HG03066 (cell line): ENCODE measurements around the gene TFR2.

Source experiments
- ATAC-seq: cut with Tn5 transposase; IDR thresholded peaks from one replicate; pipeline ENCODE4 v1.9.1; 2021; ENCODE audit warnings: low read depth; ENCODE audit not compliant: unreplicated experiment

The TFR2 gene

GRCh38 chr7:100655908-100656674 lies 14.7 kb upstream of the TFR2 start, which contains the start of gene ACTL6B:
Gene ACTL6B (minus strand): TSS chr7:100656448. CDS start chr7:100656354, 94 bp downstream.
- ATAC-seq: no peak

DNA sequence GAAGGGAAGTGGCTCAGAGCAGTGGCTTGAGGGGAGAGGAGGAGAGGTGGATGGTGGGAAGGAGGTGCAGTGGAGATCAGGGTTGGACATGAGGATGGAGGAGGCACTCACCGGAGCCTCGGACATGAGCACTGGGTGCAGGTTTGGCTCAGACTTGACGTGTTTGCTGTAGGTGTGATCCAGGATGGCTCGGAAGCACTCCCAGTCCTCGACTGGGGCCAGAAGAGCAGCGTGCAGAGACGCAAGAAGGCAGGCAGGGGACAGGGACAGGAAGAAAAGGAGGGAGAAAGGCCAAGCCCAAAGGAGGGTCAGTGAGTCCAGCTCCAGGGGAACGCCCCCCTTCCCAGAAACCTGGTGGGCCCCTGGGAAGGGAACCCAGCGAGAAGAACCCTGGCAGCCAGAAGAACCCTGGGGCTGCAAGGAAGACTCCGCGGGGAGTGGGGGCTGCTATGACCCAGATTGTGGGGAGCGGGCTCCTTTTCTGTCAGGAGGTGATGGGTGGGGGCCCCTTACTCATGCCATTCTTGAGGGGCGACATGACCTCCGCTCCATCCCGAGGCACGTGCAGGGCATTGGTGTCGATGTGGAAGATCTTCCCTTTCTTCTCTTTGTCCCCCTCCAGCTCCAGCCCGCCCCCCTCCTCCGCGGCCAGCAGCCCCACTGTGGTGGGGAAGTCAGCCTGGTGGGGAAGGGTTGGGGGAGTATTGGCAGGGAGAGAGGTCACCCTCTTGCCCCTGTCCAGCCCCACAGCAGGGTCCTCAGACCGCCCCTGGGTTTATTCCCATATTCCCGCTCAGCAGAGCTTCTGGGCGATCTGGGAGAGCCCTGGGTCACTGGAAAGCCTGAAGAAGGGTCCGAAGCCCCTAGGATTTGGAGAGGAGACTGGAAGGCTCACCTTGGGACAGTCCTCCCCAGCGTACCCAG lies 13.8 kb upstream of the TFR2 start:
- ATAC-seq: no peak

GRCh38 chr7:100649826-100650565 lies 8.6 kb upstream of the TFR2 start:
- no peak for ATAC-seq

GRCh38 chr7:100642534-100642907 lies 1.2 kb upstream of the TFR2 start:
- ATAC-seq: no peak

DNA sequence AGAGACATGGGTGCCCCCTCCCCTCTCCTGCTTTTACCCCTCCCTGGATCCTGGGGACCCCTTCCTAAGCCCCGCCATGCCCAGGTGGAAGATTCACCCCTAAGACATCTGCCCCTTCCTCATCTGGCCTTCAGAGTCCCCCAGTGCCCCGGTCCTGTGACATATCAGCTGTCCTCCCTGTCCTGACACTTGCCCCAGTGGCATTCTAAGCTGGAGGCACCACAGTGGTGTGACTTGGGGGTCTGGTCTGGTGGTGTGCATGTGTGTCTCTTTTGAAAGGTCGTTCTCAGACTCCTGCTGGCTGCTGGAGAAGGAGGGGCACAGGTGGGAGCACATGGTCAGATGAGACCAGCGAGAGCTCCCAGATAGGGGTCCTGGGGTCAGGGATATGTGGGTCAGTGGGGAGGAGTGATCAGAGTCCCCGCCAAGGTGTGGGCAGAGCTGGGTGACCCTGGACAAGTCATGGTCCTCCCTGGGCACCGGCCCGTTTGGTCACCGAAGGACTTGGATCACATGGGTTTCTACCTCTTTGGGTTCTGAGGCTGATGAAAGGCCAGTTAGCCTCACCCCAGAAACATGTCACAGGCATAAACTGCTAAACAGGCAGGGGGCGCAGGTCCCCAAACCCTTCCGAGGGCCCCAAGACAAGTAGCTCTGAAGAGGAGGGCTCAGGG lies 645 bp upstream of the TFR2 start:
- ATAC-seq: no peak

GRCh38 chr7:100640517-100641440 lies 573 bp downstream of the TFR2 start:
- ATAC-seq: no peak

- no peak for ATAC-seq
Observed at GRCh38 chr7:100639995-100640516, 1.3 kb downstream of the TFR2 start.

- no peak for ATAC-seq
Observed at GRCh38 chr7:100632951-100633717, 8.2 kb downstream of the TFR2 start.

DNA sequence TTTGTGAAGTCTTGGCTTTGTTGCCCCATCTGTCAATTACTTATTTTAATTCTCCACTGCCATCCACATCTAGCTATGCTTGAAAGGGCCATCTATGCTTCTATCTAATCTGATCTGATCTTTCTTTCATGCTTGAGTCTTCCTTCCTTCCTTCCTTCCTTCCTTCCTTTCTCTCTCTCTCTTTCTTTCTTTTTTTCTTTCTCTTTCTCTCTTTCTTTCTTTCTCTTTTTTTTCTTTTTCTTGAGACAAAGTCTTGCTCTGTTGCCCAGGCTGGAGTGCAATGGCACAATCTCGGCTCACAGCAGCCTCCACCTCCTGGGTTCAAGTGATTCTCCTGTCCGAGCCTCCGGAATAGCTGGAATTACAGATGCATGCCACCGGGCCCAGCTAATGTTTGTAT lies 11.3 kb downstream of the TFR2 start:
- ATAC-seq: no peak

GRCh38 chr7:100629117-100629716 lies 12.1 kb downstream of the TFR2 start:
- ATAC-seq: no peak

GRCh38 chr7:100627238-100627549 lies 14.2 kb downstream of the TFR2 start:
- ATAC-seq: no peak

GRCh38 chr7:100626530-100627237 lies 14.7 kb downstream of the TFR2 start:
- ATAC-seq: peak; percentile 70

DNA sequence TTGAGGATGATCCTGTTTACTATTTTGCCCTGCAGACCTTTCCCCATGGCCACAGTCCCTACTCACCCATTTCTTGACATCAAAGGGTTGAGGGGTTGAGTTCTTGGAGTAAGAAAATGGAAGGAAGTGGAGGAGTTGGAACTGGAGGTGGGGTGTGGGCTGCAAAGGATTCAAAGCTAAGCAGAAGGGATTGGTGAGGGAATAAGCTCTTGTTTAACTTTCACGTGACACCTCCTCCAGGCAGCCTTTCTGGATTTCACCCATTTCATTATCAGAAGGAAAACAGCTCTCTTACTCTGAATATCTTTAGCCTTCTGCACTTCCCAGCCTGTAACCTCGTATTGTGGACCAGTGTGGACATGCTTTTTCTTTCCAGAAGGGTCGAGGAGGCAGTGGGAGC lies 15.3 kb downstream of the TFR2 start:
- no peak for ATAC-seq

- no peak for ATAC-seq
Observed at GRCh38 chr7:100623951-100624824, 17.2 kb downstream of the TFR2 start.

DNA sequence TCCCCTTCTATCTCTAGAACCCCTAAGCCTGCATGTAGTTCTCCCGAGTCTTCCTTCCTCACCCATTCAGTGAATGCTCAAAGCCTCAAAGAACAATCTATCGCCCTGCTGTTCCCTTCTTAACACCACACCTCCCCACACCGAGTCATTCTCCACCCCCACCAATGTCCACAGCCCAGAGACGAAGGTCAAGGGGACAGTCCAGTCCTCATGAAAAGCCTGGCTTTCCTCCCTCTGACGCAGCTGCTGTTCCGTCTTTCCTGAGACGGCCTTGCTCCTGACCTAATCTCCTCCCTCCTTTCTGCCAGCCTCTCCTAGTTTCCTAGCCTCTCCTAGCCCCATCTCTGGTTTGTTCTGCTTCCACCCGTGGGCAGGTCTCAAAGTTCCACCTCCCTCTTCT lies 19.8 kb downstream of the TFR2 start:
- ATAC-seq: no peak

DNA sequence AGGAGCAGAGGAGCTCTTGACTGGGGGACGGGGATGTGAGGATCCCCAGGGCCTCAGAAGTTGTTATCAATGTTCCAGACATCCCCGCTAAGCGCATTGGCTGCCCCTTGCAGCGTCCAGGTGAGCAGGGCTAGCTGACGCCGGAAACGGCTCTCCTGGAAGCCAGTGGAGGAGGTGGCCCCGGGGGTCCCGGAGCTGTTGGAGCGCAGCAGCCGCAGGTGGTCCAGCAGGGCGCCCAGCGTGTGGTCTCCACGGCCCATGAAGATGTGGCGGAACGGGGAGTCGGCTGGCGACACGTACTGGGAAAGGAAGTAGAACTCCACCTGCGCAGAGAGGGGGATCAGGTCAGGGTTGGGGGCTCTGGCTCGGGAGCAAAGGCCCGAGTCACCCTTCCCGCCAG lies 20.5 kb downstream of the TFR2 start:
- ATAC-seq: no peak

- no peak for ATAC-seq
Observed at GRCh38 chr7:100620239-100620638, 21.1 kb downstream of the TFR2 start.
